ENCODE results near the gene HELZ2. TPM values are rescaled to one million over a fixed set of nuclear protein-coding genes. Genes with fewer than 3 reads are reported as not detected.

The HELZ2 gene
- total RNA-seq, 1 experiment from 2014 or later, result 14.3 TPM

DNA sequence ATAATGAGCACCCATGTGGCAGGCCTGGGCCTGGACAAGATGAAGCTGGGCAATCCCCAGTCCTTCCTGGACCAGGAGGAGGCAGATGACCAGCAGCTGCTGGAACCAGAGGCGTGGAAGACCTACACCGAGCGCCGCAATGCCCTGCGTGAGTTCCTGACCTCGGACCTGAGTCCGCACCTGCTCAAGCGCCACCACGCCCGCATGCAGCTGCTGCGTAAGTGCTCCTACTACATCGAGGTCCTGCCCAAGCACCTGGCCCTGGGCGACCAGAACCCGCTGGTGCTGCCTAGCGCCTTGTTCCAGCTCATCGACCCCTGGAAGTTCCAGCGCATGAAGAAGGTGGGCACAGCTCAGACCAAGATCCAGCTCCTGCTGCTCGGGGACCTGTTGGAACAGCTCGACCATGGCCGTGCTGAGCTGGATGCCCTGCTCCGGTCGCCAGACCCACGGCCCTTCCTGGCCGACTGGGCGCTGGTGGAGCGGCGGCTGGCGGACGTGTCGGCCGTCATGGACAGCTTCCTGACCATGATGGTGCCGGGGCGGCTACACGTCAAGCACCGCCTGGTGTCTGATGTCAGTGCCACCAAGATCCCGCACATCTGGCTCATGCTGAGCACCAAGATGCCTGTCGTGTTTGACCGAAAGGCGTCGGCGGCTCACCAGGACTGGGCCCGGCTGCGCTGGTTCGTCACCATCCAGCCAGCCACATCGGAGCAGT is 18.2 kb downstream of the HELZ2 start:
- in situ Hi-C loops (cut with HindIII; ENCODE audit: low sequenced_read_pairs), result no loop called here

DNA sequence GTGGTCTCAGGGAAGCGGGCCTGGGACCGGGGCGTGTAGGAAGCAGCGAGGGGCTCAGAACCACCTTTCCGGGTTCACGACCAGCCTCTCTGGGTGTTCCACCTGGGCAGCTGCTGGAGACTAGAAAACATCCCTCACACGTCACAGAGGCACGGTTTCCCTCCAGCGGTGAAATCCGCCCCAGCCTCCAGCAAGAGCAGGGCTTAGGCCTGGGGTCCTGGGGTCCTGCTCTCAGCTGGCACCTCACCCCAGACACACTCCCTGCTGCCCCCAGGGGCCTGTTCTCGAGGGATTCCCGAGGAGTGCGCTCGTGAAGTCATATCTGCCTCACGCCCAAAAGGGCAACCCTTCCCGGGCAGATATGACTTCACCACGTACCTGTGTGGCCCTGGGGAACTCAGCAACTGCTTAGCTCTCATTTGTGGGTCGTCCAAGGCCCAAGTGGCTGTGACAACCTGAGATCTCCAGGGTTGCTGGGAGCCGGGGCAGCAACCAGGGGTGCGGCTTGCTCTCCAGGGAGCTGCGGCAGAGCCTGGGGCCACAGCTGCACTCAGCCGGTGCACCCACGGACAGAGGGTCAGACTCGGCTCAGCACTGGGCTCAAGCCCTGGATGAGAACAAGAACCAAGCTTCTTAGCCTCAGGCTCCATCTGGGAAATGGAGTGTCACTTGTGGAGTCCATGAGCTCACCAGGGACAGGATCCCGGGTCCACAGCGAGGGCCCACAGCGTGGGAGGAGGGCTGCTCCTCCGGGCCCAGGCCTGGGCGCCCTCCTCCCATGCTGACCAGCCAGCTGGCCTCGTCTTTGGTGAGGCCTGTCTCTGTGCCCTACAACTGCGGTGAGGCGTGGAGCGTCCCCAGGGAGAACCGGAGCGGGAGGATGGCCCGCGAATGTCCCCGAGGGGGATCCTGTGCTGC is 19.4 kb downstream of the HELZ2 start:
- no peak for DNase-seq (ENCODE audit: low spot score)
- in situ Hi-C loops (cut with HindIII; ENCODE audit: low sequenced_read_pairs), result no loop called here

More for the DNA sequence above, 18.2 kb downstream of the HELZ2 start:
- DNase-seq (ENCODE audit: low spot score), result no peak

DNA sequence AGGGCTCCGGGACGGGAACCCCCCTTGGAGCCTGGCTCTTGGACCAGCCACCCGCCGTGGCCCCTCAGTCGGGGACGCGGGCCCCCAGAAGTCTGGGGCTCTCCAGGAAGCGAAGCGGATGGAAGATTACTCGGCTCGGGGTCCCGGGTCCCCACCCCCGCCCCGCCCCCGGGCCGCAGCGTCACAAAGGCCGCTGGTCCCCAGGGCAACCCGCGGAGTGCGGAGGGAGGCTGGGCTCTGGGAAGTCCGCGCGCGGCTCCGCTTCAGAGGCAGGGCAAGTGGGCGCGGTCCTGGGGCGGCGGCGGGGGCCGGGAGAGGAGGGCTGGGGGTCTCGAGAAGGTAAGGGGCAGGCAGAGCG is 20.1 kb downstream of the HELZ2 start, which contains the start of gene FNDC11:
TSS of gene FNDC11 (plus strand) at position 227 of the 358 bp plus-strand sequence. CDS start 1,505 bp downstream, outside the sequence.
- DNase-seq (ENCODE audit: low spot score), result no peak

DNA sequence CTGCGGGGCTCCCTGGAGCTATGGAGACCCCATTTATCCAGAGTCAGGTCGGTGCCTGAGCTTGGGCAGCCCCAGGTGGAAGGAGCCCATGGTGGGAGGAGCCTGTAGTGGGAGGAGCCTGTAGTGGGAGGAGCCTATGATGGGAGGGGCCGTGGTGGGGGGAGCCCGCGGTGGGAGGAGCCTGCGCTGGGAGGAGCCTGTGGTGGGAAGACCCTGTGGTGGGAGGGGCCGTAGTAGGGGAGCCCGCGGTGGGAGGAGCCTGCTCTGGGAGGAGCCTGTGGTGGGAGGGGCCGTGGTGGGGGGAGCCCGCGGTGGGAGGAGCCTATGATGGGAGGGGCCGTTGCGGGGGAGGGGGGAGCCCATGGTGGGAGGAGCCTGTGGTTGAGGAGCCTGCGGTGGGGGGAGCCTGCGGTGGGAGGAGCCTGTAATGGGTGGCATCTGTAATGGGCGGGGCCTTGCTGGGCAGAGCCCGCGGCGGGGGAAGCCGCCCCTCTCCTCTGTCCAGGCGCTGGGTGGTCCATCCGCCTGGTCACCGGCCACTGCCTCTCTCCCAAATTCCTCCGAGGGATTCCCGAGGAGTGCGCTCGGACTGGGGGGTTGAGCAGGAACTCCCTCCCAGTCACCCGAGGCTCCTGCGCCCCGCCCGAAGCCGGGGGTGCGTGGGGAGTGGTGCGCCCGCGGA is 20.6 kb downstream of the HELZ2 start:
- in situ Hi-C loops (cut with HindIII; ENCODE audit: low sequenced_read_pairs), result no loop called here
- peak; percentile 30 for DNase-seq (ENCODE audit: low spot score)

More for the DNA sequence above, 20.1 kb downstream of the HELZ2 start, which contains the start of gene FNDC11:
- in situ Hi-C loops (cut with HindIII; ENCODE audit: low sequenced_read_pairs), result no loop called here

DNA sequence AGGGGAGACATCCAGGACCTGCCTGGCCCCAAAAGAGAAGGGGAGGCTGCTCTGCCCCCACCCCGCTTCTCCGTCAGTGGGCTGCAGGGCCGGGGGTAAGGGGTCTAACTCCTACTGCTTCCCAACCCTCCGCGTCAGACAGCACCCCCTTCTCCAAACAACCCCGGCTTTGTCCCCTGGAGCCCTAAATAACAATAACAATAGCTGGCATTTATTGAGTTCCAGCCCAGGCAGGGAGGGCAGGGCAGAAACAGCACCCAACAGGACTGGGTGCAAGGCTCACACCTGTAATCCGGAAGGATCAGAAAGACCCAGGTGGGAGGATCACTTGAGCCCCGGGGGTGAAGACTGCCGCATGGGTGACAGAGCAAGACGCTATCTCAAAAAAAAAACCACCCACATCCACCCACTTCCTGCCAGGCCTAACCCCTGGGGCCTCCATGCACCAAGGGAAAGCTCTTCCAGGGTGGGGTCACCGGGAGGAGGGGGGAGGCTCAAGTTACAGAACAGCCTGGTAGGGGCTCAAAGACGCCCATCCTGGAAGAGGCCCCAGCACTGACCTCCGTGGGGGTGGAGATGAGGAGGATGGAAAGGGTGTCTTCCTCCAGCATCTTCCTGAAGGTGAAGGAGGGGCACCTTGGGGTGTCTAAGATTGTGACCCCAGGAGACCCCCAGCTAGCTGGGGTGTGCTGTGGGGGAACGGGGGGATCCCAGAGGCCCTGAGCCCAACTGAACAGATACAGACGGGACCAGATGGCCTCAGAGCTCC is 21.4 kb downstream of the HELZ2 start:
- in situ Hi-C loops (cut with HindIII; ENCODE audit: low sequenced_read_pairs), result no loop called here
- DNase-seq (ENCODE audit: low spot score), result no peak

DNA sequence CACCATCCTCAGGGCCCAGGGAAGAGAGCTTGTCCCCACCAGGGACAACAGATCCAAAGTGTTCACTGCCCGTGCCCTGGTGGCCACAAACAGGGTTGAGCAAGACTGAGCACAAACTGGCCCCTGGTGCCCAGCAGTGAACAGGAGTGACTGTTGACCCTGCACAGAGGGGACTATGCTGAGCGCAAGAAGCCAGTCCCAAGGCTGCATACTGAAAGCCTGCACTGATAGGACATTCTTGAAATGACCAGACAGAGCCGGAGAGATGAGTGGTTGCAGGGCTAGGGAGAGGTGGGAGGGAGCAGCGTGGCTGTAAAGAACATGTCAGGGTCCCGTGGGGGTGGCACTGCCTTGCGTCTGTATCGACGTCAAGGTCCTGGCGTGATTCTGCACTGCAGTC is 23.0 kb downstream of the HELZ2 start:
- in situ Hi-C loops (cut with HindIII; ENCODE audit: low sequenced_read_pairs), result no loop called here
- no peak for DNase-seq (ENCODE audit: low spot score)

DNA sequence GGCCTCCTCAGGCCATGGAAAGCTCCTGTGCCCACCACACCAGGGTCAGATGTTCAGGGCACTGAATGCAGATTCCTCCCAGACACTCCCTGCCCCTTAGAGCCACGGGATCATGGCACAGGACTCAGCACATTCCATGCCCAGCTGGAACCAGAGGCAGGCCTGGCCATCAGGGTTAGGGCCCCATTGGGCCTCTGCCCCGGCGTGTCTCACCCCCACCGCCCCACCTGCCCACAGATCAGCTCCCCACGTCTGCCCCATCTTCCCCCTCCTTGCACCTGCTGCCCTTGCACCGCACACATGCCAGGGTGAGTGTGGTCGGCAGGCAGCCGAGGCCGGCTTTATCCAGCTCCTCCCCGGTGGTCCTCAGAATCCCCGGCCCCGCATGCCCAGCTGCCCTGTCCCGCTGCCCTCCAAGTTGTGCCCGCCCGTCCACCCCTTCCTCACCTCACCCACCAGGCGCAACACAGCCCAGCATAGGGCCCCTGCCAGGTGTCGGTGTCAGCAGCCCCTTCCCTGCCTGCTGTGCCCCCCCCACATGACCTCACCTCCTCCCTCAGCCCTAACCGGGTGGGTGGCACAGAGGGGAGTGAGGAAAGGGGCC is 24.3 kb downstream of the HELZ2 start:
- no peak for DNase-seq (ENCODE audit: low spot score)
- in situ Hi-C loops (cut with HindIII; ENCODE audit: low sequenced_read_pairs), result no loop called here

DNA sequence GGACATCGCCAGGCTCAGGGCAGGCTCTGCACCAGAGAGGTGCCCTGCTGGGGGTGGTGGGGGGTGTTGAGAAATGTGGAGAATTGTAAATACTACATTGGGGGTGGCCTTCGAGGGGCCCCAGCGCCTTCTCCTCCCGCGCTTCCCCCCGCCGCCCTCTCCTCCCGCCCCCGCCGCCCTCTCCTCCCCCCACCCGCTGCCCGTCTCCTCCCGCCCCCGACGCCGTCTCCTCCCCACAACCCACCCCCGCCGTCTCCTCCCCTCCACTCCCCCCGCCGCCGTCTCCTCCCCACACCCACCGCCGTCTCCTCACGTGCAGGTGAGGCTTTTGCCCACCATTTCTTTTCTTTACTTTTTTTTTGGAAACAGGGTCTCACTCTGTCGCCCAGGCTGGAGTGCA is 25.0 kb downstream of the HELZ2 start:
- in situ Hi-C loops (cut with HindIII; ENCODE audit: low sequenced_read_pairs), result no loop called here
- DNase-seq (ENCODE audit: low spot score), result no peak

DNA sequence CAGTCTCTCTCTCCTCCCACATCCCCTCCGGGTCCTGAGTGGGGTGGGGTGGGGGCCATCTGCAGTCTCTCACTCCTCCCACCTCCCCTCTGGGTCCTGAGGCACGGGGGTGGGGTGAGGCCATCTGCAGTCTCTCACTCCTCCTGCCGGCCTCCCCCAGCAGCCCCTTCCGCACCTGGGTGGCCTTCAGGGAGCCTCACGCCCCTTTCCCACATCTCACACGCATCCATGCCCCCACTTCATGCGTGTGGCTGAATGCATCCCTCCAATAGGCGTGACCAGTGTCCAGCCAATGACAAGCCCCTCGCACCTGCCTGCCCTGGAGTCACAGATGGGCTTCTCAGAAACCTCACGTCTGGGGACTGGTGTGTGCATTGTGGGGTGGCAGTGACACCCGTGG is 25.5 kb downstream of the HELZ2 start:
- in situ Hi-C loops (cut with HindIII; ENCODE audit: low sequenced_read_pairs), result no loop called here

DNA sequence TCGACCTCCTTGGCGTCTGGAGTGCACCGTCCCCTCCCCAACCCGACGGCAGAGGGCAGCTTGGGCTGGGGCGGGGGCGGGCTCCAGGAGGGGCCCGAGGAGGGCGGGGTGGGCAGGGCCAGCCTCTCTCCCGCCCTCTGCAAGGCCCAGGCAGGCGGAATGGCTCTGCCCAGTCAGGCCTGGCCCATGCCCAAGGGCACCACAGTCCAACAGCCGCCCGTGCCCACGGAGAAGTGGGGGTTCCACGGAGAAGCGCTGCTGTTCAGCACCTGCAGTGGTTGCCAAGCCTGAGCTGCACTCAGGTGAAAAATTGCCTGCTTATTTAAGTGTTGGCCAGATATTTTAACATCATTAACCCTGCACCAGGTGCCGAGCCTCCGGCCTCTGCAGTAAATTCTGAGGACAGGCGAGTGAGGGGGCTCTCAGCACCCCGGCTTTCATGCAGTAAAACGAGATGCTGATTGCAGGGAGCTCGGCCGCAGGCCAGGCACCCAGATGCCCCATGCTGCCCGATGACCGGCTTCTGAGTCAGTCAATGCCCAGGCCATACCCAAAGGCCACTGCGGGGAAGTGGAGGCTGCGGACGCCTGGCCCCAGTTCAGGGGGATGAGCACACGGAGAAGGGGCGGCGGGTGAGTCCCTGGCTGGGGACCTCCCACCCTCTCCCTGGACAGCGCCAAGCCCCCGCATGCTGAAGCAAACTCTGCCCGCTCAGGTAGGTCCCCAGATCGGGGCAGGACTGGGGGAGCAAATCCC is 26.1 kb downstream of the HELZ2 start, which contains the start of gene SRMS:
TSS of gene SRMS (minus strand) at position 25 of the 756 bp plus-strand sequence. CDS start 286 bp downstream, outside the sequence.
- in situ Hi-C loops (cut with HindIII; ENCODE audit: low sequenced_read_pairs), result no loop called here
- DNase-seq (ENCODE audit: low spot score), result no peak

More for the DNA sequence above, 25.5 kb downstream of the HELZ2 start:
- no peak for DNase-seq (ENCODE audit: low spot score)

DNA sequence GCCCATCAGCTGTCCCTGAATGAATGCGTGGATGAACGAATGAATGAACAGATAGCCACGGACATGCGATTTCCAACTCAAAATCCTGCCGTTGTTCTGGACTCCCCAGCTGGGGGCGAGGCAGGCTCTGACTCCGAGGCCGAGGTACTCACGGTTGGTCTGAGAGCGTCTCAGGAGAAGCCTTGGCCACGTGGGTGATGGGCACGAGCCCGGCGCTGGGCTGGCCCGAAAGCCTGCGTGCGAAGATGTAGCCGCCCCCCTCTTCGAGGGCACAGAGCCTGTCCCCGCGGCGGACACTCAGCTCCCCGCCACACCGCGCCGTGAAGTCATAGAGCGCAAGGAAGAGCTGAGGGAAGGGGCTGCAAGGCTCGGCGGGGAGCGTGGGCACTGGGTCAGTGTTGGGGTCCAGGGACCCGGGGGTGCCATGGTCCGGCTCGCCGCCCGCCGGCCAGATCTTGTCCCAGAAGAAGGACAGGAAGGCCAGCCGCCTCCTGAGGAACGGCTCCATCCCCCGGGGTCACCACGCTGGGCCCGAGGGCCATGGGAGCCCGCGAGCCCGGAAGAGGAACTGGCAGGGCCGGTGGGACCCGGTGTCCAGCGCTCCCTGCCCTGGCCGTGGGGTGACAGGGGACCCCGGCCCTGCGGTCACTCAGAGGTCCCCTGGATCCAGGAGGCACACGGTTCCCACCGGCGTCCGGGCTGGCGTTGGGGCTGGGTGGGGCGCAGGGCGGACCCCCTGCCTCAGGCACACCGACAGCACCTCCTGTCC is 26.9 kb downstream of the HELZ2 start:
- in situ Hi-C loops (cut with HindIII; ENCODE audit: low sequenced_read_pairs), result no loop called here
- DNase-seq (ENCODE audit: low spot score), result no peak

DNA sequence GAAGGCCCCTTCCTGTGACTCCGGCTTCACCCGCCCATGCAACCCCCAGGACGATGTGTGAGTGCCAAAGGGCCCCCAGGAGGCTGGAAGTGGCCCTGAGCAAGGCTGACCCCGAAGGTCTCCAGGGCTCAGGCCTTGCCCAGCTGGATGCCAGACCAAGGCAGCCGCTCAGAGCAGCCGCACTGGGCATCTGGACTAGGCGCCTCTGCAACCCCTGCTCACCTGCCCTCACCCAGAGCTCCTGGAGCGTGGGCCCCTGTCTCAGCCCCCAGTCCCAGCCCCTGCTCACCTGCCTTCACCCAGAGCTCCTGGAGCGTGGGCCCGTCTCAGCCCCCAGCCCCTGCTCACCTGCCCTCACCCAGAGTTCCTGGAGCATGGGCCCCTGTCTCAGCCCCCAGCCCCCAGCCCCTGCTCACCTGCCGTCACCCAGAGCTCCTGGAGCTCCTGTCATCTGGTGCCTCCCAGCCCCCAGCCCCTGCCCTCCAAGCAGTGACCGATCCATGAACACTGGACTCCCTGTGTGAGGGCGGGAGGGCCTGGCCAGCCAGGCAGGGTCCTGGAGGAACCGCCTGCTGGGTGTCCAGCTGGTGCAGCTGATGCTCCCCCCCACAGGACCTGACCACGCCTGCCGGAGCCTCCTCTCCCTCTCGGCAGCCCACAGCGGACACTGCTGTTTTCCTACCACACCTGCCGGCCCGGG is 27.6 kb downstream of the HELZ2 start:
- in situ Hi-C loops (cut with HindIII; ENCODE audit: low sequenced_read_pairs), result no loop called here

DNA sequence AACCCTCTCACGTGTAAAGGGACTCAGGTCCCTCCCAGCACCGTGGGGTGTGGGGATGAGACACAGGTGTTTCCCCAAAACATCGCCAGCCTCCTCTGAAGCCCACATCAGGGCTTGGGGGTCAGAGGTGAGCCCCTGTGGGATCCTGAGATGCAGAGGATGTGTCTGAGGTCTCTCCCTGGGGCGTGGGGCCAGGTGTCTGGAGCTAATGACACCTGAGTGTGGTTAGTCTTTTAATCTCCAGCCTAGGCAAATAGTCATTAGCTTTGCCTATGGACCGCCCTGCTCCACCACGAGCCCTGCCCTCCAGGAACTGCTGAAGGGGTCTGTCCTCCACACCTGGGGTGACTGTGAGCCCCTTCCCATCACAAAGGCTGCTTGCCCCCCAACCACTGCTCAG is 28.2 kb downstream of the HELZ2 start:
- in situ Hi-C loops (cut with HindIII; ENCODE audit: low sequenced_read_pairs), result no loop called here
- no peak for DNase-seq (ENCODE audit: low spot score)

More for the DNA sequence above, 27.6 kb downstream of the HELZ2 start:
- no peak for DNase-seq (ENCODE audit: low spot score)

DNA sequence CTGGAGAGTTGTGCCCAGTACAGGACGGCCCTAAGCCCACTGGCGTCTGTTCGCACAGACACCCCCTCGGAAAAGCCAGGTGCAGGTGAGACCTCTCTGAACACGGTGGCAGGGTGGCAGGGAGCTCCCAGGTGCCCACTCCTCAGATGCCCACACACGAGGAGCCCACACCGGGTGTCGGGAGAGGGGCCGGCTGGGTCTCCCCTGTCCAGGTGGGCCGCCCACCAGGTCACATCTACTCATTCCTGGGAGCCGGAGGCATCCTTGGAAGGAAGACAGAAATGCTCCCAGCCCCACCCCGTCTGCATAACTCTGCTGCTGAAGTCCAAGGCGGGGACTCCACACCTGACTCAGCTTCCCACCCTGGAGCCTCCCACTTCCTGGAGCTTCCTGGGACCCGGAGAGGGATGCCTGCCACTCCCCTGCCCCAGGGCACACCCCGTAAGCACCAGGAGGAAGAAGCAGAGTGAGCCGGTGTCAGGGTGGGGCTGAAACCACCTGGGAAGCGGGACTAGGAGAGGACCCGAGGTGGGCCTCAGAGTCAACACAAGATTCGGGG is 29.0 kb downstream of the HELZ2 start:
- in situ Hi-C loops (cut with HindIII; ENCODE audit: low sequenced_read_pairs), result no loop called here
- no peak for DNase-seq (ENCODE audit: low spot score)

DNA sequence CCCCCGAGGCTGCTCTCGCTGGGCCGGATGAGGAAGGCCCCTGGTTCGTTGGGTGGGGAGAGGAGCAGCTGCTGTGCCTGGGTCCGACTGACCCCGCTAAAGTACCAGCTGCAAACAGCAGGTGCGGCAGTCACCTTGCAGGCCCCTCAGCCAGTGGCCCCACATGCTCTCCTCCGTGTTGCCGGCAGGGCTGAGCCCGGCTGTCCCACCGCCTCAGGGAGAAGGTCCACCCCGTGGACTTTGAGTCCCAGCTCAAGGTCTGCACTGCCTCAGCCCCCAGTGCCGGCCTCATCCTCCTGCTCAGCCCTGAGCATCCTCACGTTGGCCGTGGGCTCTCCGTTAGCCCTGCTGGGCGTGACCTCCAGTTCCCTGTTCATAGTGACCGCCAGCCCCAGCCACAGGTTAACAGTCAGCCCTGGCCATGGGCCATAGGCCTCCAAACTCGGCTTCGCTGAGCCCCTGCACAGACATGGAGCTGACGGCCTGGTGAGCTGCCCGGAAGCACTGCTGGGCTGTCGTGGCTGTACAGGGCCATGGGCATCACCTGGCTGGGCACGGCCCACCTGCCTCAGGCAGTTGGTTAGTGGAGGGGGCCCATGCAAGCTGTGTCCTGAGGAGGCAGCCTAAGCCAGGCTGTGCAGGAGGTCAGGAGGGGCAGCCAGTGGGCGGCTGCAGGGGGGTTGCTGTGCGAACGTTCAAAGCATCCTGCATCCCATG is 29.6 kb downstream of the HELZ2 start:
- in situ Hi-C loops (cut with HindIII; ENCODE audit: low sequenced_read_pairs), result no loop called here
- no peak for DNase-seq (ENCODE audit: low spot score)

DNA sequence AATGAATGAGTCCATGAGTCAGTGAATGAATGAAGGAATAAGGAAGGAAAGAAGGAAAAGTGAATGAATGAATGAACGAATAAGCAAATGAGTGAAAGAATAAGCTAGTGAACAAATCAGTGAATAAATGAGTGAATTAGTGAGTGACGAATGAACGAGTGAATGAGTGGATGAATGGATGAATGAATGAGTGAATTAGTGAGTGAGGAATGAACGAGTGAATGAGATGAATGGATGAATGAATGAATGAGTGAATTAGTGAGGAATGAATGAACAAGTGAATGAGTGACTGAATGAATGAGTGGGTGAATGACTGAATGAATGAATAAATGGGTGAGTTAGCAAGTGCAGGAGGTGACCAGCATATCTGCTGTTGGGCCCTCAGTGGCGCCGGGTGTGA is 30.3 kb downstream of the HELZ2 start:
- DNase-seq (ENCODE audit: low spot score), result no peak
- in situ Hi-C loops (cut with HindIII; ENCODE audit: low sequenced_read_pairs), result no loop called here

Data from G401 (cell line).